SK-N-SH (cell line): ENCODE measurements around the gene LRRC27. TPM values are rescaled to one million over a fixed set of nuclear protein-coding genes. Genes with fewer than 3 reads are reported as not detected.

ENCODE experiments used
- CTCF ChIA-PET: fragments of 300-600, 350-600 bp; formaldehyde crosslinking; extraction: SDS; loops from one replicate; lab custom pipeline; 2021; lab: Yijun Ruan, JAX
- POLR2A ChIA-PET: fragments of 350-600 bp; sonication (Branson Sonifier 250); formaldehyde crosslinking; extraction: SDS; loops from one replicate; lab custom pipeline; 2020; ENCODE audit warnings: antibody characterized with exemption, inconsistent platforms; lab: Yijun Ruan, JAX
- DNase-seq: peaks from one replicate; pipeline ENCODE4 v3.0.0; 2012
- H2AFZ ChIP-seq: fragments of 200-600 bp; sonication (generic); 2 replicates; pipeline ENCODE4 v1.8.1; 2016; ENCODE audit warnings: antibody characterized with exemption, mild to moderate bottlenecking, low read depth
- H3F3A ChIP-seq: fragments of 200-600 bp; sonication (generic); replicated peaks from 2 replicates; pipeline ENCODE3; 2016; ENCODE audit warnings: antibody characterized with exemption, mild to moderate bottlenecking; ENCODE audit not compliant: insufficient read depth
- H3K27ac ChIP-seq, 2 experiments: fragments of 200-500 bp in 1 of 2; fragments of 200-600 bp in 1 of 2; sonication (Bioruptor generic) in 1 of 2; sonication (generic), shearing (Covaris generic) in 1 of 2; 2 replicates each; pipeline versions ENCODE4 v1.5.1 to v1.6.1; 2014 to 2016; ENCODE audit warnings: low read depth in 2 of 2, inconsistent platforms in 1 of 2, low read length in 1 of 2, mild to moderate bottlenecking in 1 of 2, mixed read lengths in 1 of 2
- H3K27me3 ChIP-seq: fragments of 200-600 bp; sonication (generic), shearing (Covaris generic); 2 replicates; pipeline ENCODE4 v1.6.1; 2016; ENCODE audit warnings: mixed run types; ENCODE audit not compliant: insufficient read depth
- H3K36me3 ChIP-seq, 2 experiments: fragments of 200-500 bp in 1 of 2; fragments of 200-600 bp in 1 of 2; sonication (Bioruptor generic) in 1 of 2; sonication (generic) in 1 of 2; replicated peaks in 1 of 2; 2 replicates each; pipeline versions ENCODE3 to v1.5.1; 2014 to 2016; ENCODE audit warnings: low read length in 1 of 2, mild to moderate bottlenecking in 1 of 2; ENCODE audit not compliant: insufficient read depth in 2 of 2, control insufficient read depth in 1 of 2
- H3K4me1 ChIP-seq, 2 experiments: fragments of 200-500 bp in 1 of 2; fragments of 200-600 bp in 1 of 2; sonication (Bioruptor generic) in 1 of 2; sonication (generic), shearing (Covaris generic) in 1 of 2; 2 replicates each; pipeline versions ENCODE4 v1.5.1 to v1.6.1; 2014 to 2016; ENCODE audit warnings: low read depth in 1 of 2, low read length in 1 of 2, mixed run types in 1 of 2; ENCODE audit not compliant: insufficient read depth in 2 of 2, control insufficient read depth in 1 of 2
- H3K4me2 ChIP-seq: fragments of 200-600 bp; sonication (generic), shearing (Covaris generic); 2 replicates; pipeline ENCODE4 v1.6.1; 2017; ENCODE audit warnings: mixed run types
- H3K4me3 ChIP-seq, 2 experiments: fragments of 200-500 bp in 1 of 2; fragments of 200-600 bp in 1 of 2; sonication (Bioruptor generic) in 1 of 2; sonication (generic), shearing (Covaris generic) in 1 of 2; 2 replicates each; pipeline versions ENCODE4 v1.5.1 to v1.8.1; 2014 to 2016; ENCODE audit warnings: low read depth in 2 of 2, inconsistent platforms in 1 of 2, low read length in 1 of 2, mild to moderate bottlenecking in 1 of 2, mixed read lengths in 1 of 2, moderate library complexity in 1 of 2
- H3K79me2 ChIP-seq: fragments of 200-600 bp; sonication (generic); 2 replicates; pipeline ENCODE4 v1.8.1; 2017; ENCODE audit warnings: mild to moderate bottlenecking; ENCODE audit not compliant: insufficient read depth
- H3K9ac ChIP-seq: fragments of 200-600 bp; sonication (generic); 2 replicates; pipeline ENCODE4 v1.6.1; 2017; ENCODE audit warnings: mixed run types
- H3K9me2 ChIP-seq: fragments of 200-600 bp; sonication (generic); 2 replicates; pipeline ENCODE4 v1.6.1; 2017; ENCODE audit warnings: mixed run types
- H3K9me3 ChIP-seq: fragments of 200-600 bp; sonication (generic); 2 replicates; pipeline ENCODE4 v1.6.1; 2017; ENCODE audit warnings: mixed run types, mild to moderate bottlenecking, moderate library complexity
- H4K20me1 ChIP-seq: fragments of 200-600 bp; sonication (generic); 2 replicates; pipeline ENCODE4 v1.6.1; 2017; ENCODE audit warnings: mild to moderate bottlenecking, mixed run types; ENCODE audit not compliant: insufficient read depth
- ELF1 ChIP-seq: IDR thresholded peaks from 2 replicates; pipeline ENCODE4 v1.4.0; 2012
- FOXJ3 ChIP-seq: sonication (generic); formaldehyde crosslinking; IDR thresholded peaks from 2 replicates; pipeline ENCODE4 v1.5.1; 2020; ENCODE audit warnings: mild to moderate bottlenecking, missing genetic modification reagents
- FOXM1 ChIP-seq: IDR thresholded peaks from 2 replicates; pipeline ENCODE4 v1.4.0; 2012; ENCODE audit warnings: low read depth, mild to moderate bottlenecking
- GABPA ChIP-seq: IDR thresholded peaks from 2 replicates; pipeline ENCODE4 v1.4.0; 2012; ENCODE audit warnings: low read depth, mild to moderate bottlenecking
- JUND ChIP-seq: IDR thresholded peaks from 2 replicates; pipeline ENCODE4 v1.4.0; 2012
- MXI1 ChIP-seq: IDR thresholded peaks from 2 replicates; pipeline ENCODE4 v1.6.1; 2012; ENCODE audit warnings: mild to moderate bottlenecking, low read depth, low read length, improper control_type of control experiment
- NFIC ChIP-seq: IDR thresholded peaks from 2 replicates; pipeline ENCODE4 v1.4.0; 2012; ENCODE audit warnings: borderline replicate concordance
- NRF1 ChIP-seq: IDR thresholded peaks from 2 replicates; pipeline ENCODE4 v1.6.1; 2012; ENCODE audit warnings: low read depth, mild to moderate bottlenecking, low read length
- POLR2AphosphoS5 ChIP-seq: IDR thresholded peaks from 2 replicates; pipeline ENCODE4 v1.6.1; 2012; ENCODE audit warnings: low read depth, low read length
- RFX5 ChIP-seq: IDR thresholded peaks from 2 replicates; pipeline ENCODE4 v1.6.1; 2012; ENCODE audit warnings: mild to moderate bottlenecking, improper control_type of control experiment, low read length
- RXRA ChIP-seq: IDR thresholded peaks from 2 replicates; pipeline ENCODE4 v1.4.0; 2012; ENCODE audit warnings: low read depth, mild to moderate bottlenecking, borderline replicate concordance
- SMC3 ChIP-seq: IDR thresholded peaks from 2 replicates; pipeline ENCODE4 v1.6.1; 2012; ENCODE audit warnings: low read depth, low read length, improper control_type of control experiment
- TCF12 ChIP-seq: IDR thresholded peaks from 2 replicates; pipeline ENCODE4 v1.4.0; 2012
- TEAD4 ChIP-seq: IDR thresholded peaks from 2 replicates; pipeline ENCODE4 v1.4.0; 2012; ENCODE audit warnings: mild to moderate bottlenecking, borderline replicate concordance; ENCODE audit not compliant: insufficient read depth
- YY1 ChIP-seq: IDR thresholded peaks from 2 replicates; pipeline ENCODE4 v1.4.0; 2012; ENCODE audit warnings: low read depth, mild to moderate bottlenecking
- ZBTB33 ChIP-seq: IDR thresholded peaks from 2 replicates; pipeline ENCODE4 v1.4.0; 2012; ENCODE audit warnings: low read depth, borderline replicate concordance
- WGBS: methylation state at CpG from one replicate; pipeline ENCODE4 v1.1.6; 2017; ENCODE audit warnings: low lambda C conversion rate; 5-methylcytosine and 5-hydroxymethylcytosine counted together
- polyA plus RNA-seq, 3 experiments: library from polyadenylated mRNA; depleted of rRNA; stranded (reverse); fragments of >200 nt; gene quantifications; 2 replicates each; pipeline ENCODE4 v1.2.3, GENCODE V29; 2012
- TF ChIP-seq, protein P1 (sequence below): fragments of 150-350 bp; IDR thresholded peaks from 2 replicates; pipeline ENCODE4 v1.6.1; 2017; ENCODE audit warnings: antibody characterized with exemption, low read length, low read depth, borderline replicate concordance
- TF ChIP-seq, protein P2 (sequence below): IDR thresholded peaks from 2 replicates; pipeline ENCODE4; 2012
- TF ChIP-seq, protein P3 (sequence below): IDR thresholded peaks from 2 replicates; pipeline ENCODE4 v1.4.0; 2012; ENCODE audit warnings: low read depth, borderline replicate concordance
- TF ChIP-seq, protein P4 (sequence below): fragments of 200-600 bp; sonication (generic); IDR thresholded peaks from 2 replicates; pipeline ENCODE4 v1.6.1; 2017; ENCODE audit warnings: antibody characterized with exemption, mild to moderate bottlenecking, moderate library complexity

LRRC27 gene
- polyA plus RNA-seq, 1 of the 3 experiments (the other 2 are of a cell fraction), result 10.0 TPM

DNA sequence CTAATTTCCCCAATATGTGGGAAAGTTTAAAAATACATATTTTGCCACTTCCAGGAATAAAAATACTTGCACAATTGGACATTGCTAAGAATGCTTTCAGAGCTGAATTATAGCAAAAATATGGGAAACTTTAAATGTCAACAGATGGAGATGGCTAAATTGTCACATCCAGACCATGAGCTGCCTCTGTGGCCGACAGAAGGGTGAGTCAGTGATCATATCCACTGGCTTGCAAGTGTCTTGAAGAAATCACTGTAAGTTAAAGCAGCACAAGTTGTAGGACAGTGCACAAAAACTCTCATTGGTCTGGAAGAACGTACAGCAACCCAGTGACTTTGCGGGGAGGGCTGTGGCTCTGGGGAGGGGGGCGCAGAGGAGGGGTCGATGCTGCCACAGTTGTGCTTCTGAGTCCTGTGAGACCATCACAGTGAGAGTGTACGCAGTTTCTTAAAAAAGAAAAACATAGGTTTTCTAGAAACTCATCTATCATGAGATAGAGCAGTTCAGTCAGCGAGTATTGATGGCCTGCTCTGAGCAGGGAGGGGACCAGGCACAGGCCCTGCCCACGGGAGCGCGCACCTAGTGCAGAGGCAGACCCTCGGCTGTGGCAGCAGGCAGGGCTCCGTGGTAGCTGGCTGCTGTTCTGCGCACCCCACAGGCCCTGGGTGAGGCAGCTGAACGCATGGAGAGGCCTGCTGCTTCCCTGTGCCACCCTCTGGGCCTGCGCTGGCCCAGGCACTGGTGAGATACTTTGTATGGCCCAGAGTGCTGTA, 25.5 kb downstream of the LRRC27 start:
- Histone ChIP-seq H3K4me1 (no peaks in the 10 kb centered on the region), H2AFZ (no peak overlapping the region), H3K4me2 (no peak overlapping the region), H3K36me3 (peaks cover 0 to 16% of the 10 kb centered on the region in 2 experiments), H3K9me3 (no peaks in the 10 kb centered on the region), H3F3A (no peaks in the 10 kb centered on the region), H4K20me1 (peaks cover 5% of the 10 kb centered on the region; the same call in 1 of the 2 replicates), H3K27me3 (no peaks in the 10 kb centered on the region), H3K9ac (no peak overlapping the region), H3K9me2 (no peaks in the 10 kb centered on the region), H3K4me3 (no peak overlapping the region), H3K79me2 (no peaks in the 10 kb centered on the region), H3K27ac (no peak overlapping the region)
- ChIA-PET CTCF (interaction anchor here (0.9 kb wide), 1 partner anchor 26 kb away, joined by 3 read pairs; no protein-coding TSS in a partner anchor), POLR2A (no interaction called here)
- DNase-seq, result no peak
- TF ChIP-seq NRF1, result no peak
- TF ChIP-seq ELF1, result no peak
- no peak for TF ChIP-seq POLR2AphosphoS5
- TF ChIP-seq, protein P1, sequence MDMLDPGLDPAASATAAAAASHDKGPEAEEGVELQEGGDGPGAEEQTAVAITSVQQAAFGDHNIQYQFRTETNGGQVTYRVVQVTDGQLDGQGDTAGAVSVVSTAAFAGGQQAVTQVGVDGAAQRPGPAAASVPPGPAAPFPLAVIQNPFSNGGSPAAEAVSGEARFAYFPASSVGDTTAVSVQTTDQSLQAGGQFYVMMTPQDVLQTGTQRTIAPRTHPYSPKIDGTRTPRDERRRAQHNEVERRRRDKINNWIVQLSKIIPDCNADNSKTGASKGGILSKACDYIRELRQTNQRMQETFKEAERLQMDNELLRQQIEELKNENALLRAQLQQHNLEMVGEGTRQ, result no peak
- TF ChIP-seq, protein P2, sequence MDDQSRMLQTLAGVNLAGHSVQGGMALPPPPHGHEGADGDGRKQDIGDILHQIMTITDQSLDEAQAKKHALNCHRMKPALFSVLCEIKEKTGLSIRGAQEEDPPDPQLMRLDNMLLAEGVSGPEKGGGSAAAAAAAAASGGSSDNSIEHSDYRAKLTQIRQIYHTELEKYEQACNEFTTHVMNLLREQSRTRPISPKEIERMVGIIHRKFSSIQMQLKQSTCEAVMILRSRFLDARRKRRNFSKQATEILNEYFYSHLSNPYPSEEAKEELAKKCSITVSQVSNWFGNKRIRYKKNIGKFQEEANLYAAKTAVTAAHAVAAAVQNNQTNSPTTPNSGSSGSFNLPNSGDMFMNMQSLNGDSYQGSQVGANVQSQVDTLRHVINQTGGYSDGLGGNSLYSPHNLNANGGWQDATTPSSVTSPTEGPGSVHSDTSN, result no peak
- TF ChIP-seq FOXM1, result no peak
- no peak for TF ChIP-seq FOXJ3
- TF ChIP-seq, protein P3, sequence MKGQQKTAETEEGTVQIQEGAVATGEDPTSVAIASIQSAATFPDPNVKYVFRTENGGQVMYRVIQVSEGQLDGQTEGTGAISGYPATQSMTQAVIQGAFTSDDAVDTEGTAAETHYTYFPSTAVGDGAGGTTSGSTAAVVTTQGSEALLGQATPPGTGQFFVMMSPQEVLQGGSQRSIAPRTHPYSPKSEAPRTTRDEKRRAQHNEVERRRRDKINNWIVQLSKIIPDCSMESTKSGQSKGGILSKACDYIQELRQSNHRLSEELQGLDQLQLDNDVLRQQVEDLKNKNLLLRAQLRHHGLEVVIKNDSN, result no peak
- no peak for TF ChIP-seq GABPA
- no peak for TF ChIP-seq NFIC
- no peak for TF ChIP-seq ZBTB33
- TF ChIP-seq YY1, result no peak
- TF ChIP-seq JUND, result no peak
- TF ChIP-seq TEAD4, result no peak
- no peak for TF ChIP-seq TCF12
- no peak for TF ChIP-seq MXI1
- TF ChIP-seq, protein P4, sequence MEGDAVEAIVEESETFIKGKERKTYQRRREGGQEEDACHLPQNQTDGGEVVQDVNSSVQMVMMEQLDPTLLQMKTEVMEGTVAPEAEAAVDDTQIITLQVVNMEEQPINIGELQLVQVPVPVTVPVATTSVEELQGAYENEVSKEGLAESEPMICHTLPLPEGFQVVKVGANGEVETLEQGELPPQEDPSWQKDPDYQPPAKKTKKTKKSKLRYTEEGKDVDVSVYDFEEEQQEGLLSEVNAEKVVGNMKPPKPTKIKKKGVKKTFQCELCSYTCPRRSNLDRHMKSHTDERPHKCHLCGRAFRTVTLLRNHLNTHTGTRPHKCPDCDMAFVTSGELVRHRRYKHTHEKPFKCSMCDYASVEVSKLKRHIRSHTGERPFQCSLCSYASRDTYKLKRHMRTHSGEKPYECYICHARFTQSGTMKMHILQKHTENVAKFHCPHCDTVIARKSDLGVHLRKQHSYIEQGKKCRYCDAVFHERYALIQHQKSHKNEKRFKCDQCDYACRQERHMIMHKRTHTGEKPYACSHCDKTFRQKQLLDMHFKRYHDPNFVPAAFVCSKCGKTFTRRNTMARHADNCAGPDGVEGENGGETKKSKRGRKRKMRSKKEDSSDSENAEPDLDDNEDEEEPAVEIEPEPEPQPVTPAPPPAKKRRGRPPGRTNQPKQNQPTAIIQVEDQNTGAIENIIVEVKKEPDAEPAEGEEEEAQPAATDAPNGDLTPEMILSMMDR, result no peak
- TF ChIP-seq RFX5, result no peak
- TF ChIP-seq RXRA, result no peak
- TF ChIP-seq SMC3, result no peak
- WGBS, result 97% methylated on average over 12 of the region's 15 CpGs
